ENCODE measurements around the gene SLC35F1. TPM values are rescaled to one million over a fixed set of nuclear protein-coding genes. Genes with fewer than 3 reads are reported as not detected.

SLC35F1 gene
- total and polyA plus RNA-seq, 2 donors (not counting 1 experiment from before 2014, with no cell fraction given), result not detected

DNA sequence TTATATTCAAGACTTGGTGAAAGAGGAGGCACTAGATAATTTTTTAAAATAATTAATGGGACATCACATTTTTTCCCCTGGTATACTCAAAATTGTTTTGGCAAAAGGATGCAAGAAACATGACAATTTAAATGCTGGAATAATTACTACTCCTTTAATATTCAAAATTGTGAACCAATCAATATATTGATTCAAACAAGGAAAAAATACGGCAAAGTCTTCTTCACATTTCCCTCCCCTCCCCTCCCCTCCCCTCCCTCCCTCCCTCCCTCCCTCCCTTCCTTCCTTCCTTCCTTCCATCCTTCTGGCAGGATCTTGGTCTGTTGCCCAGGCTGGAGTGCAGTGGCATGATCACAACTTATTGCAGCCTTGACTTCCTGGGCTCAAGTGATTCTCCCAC lies 4.1 kb downstream of the SLC35F1 start:
- CTCF ChIA-PET, result no interaction called here

DNA sequence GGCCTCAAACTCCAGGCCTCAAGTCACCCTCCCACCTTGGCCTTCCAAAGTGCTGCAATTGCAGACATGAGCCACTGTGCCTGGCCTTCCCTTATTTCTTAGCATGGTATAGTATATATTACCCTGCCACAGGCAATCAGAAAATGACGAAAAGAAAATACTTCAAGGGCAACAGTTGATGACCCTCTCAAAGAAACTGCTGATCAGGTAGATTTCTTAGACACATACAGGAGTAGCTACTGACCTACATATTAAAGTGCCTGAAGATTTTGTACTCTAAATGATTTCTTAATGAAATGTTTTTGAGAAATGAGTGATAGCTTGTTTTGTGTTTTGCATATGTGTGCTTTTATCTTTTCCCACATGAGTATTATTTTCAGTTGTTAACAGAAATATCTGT lies 4.6 kb downstream of the SLC35F1 start:
- Histone ChIP-seq H3K9me3 (ENCODE audit: control extremely low read depth in 1 of 3, control insufficient read depth in 2 of 3, insufficient read depth in 1 of 3, low read length in 2 of 3) (peaks cover 0 to 6% (median 0%) of the 10 kb centered on the region in 3 donors), H3K4me2 (replicated peaks; ENCODE audit: low read depth, low read length, poor library complexity, severe bottlenecking) (no peak overlapping the region), H3K4me3 (ENCODE audit: control extremely low read depth in 1 of 5, extremely low read depth in 1 of 5, insufficient read depth in 1 of 5, low read depth in 2 of 5, low read length in 4 of 5) (no peak overlapping the region), H3K9ac (ENCODE audit: low read length) (no peak overlapping the region), H4K20me1 (ENCODE audit: control insufficient read depth, insufficient read depth, low read length, poor library complexity, severe bottlenecking) (no peaks in the 10 kb centered on the region), H3K36me3 (replicated peaks in 1 of 2; ENCODE audit: control extremely low read depth in 1 of 2, control insufficient read depth in 1 of 2, extremely low read depth in 1 of 2, insufficient read depth in 2 of 2, low read length in 1 of 2) (no peaks in the 10 kb centered on the region), H3K27me3 (replicated peaks in 1 of 4; ENCODE audit: control extremely low read depth in 1 of 4, control insufficient read depth in 3 of 4, insufficient read depth in 4 of 4, low read length in 3 of 4) (peaks cover 0 to 25% (median 17%) of the 10 kb centered on the region in 4 experiments), H3K79me2 (ENCODE audit: control insufficient read depth, insufficient read depth, low read length) (no peaks in the 10 kb centered on the region), H2AFZ (ENCODE audit: insufficient read depth, low read depth, low read length, poor library complexity, severe bottlenecking) (no peak overlapping the region), H3K4me1 (ENCODE audit: control insufficient read depth in 2 of 2, insufficient read depth in 2 of 2, low read length in 2 of 2) (peaks cover 8 to 15% of the 10 kb centered on the region in 2 donors), H3K27ac (ENCODE audit: low read length in 2 of 2) (no peak overlapping the region)
- H3K27ac Mint-ChIP-seq, result no peak overlapping the region
- H3K4me1 Mint-ChIP-seq, result peaks cover 6% of the 10 kb centered on the region
- no peaks in the 10 kb centered on the region for H3K9me3 Mint-ChIP-seq (ENCODE audit: insufficient read depth)
- ChIA-PET CTCF (no interaction called here), POLR2A (no interaction called here)
- intact Hi-C loops (cut with micrococcal nuclease), result no loop called here
- ATAC-seq (ENCODE audit: low read depth), result no peak
- no peak for DNase-seq
- no peak for TF ChIP-seq EZH2 (IDR thresholded peaks at IDR 0.05; ENCODE audit: borderline replicate concordance, insufficient read depth, low read depth, low read length, poor library complexity, severe bottlenecking)
- TF ChIP-seq, protein P1, sequence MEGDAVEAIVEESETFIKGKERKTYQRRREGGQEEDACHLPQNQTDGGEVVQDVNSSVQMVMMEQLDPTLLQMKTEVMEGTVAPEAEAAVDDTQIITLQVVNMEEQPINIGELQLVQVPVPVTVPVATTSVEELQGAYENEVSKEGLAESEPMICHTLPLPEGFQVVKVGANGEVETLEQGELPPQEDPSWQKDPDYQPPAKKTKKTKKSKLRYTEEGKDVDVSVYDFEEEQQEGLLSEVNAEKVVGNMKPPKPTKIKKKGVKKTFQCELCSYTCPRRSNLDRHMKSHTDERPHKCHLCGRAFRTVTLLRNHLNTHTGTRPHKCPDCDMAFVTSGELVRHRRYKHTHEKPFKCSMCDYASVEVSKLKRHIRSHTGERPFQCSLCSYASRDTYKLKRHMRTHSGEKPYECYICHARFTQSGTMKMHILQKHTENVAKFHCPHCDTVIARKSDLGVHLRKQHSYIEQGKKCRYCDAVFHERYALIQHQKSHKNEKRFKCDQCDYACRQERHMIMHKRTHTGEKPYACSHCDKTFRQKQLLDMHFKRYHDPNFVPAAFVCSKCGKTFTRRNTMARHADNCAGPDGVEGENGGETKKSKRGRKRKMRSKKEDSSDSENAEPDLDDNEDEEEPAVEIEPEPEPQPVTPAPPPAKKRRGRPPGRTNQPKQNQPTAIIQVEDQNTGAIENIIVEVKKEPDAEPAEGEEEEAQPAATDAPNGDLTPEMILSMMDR (IDR thresholded peaks at IDR 0.05), result no peak
- no CpG with 5 or more reads among the region's 1 CpG for WGBS (ENCODE audit: insufficient coverage)
- H3K4me3 Mint-ChIP-seq, result no peak overlapping the region
- peaks cover 24% of the 10 kb centered on the region for H3K27me3 Mint-ChIP-seq

More for the DNA sequence above, 4.1 kb downstream of the SLC35F1 start:
- peaks cover 28% of the 10 kb centered on the region for H3K27me3 Mint-ChIP-seq
- Histone ChIP-seq H3K79me2 (ENCODE audit: control insufficient read depth, insufficient read depth, low read length) (no peaks in the 10 kb centered on the region), H3K4me2 (replicated peaks; ENCODE audit: low read depth, low read length, poor library complexity, severe bottlenecking) (no peak overlapping the region), H3K4me3 (ENCODE audit: control extremely low read depth in 1 of 5, extremely low read depth in 1 of 5, insufficient read depth in 1 of 5, low read depth in 2 of 5, low read length in 4 of 5) (no peak overlapping the region), H3K4me1 (ENCODE audit: control insufficient read depth in 2 of 2, insufficient read depth in 2 of 2, low read length in 2 of 2) (peaks cover 9 to 18% of the 10 kb centered on the region in 2 donors), H3K27ac (ENCODE audit: low read length in 2 of 2) (no peak overlapping the region), H3K27me3 (replicated peaks in 1 of 4; ENCODE audit: control extremely low read depth in 1 of 4, control insufficient read depth in 3 of 4, insufficient read depth in 4 of 4, low read length in 3 of 4) (peaks cover 0 to 30% (median 20%) of the 10 kb centered on the region in 4 experiments), H4K20me1 (ENCODE audit: control insufficient read depth, insufficient read depth, low read length, poor library complexity, severe bottlenecking) (no peaks in the 10 kb centered on the region), H3K9ac (ENCODE audit: low read length) (no peak overlapping the region), H2AFZ (ENCODE audit: insufficient read depth, low read depth, low read length, poor library complexity, severe bottlenecking) (no peak overlapping the region), H3K36me3 (replicated peaks in 1 of 2; ENCODE audit: control extremely low read depth in 1 of 2, control insufficient read depth in 1 of 2, extremely low read depth in 1 of 2, insufficient read depth in 2 of 2, low read length in 1 of 2) (no peaks in the 10 kb centered on the region), H3K9me3 (ENCODE audit: control extremely low read depth in 1 of 3, control insufficient read depth in 2 of 3, insufficient read depth in 1 of 3, low read length in 2 of 3) (peaks cover 0 to 7% (median 0%) of the 10 kb centered on the region in 3 donors)
- peaks cover 11% of the 10 kb centered on the region for H3K4me1 Mint-ChIP-seq
- ATAC-seq (ENCODE audit: low read depth), result no peak
- no peaks in the 10 kb centered on the region for H3K9me3 Mint-ChIP-seq (ENCODE audit: insufficient read depth)
- TF ChIP-seq EZH2 (IDR thresholded peaks at IDR 0.05; ENCODE audit: borderline replicate concordance, insufficient read depth, low read depth, low read length, poor library complexity, severe bottlenecking), result no peak
- no peak for DNase-seq
- no CpG with 5 or more reads among the region's 1 CpG for WGBS (ENCODE audit: insufficient coverage)
- H3K4me3 Mint-ChIP-seq, result no peak overlapping the region
- no peak overlapping the region for H3K27ac Mint-ChIP-seq
- POLR2A ChIA-PET, result no interaction called here
- intact Hi-C loops (cut with micrococcal nuclease), result no loop called here
